ENCODE measurements around the gene SPATA6. TPM values are rescaled to one million over a fixed set of nuclear protein-coding genes. Genes with fewer than 3 reads are reported as not detected.

SPATA6 gene
- total RNA-seq, 2 donors from 2014 or later: 42.8 to 51.5 TPM

DNA sequence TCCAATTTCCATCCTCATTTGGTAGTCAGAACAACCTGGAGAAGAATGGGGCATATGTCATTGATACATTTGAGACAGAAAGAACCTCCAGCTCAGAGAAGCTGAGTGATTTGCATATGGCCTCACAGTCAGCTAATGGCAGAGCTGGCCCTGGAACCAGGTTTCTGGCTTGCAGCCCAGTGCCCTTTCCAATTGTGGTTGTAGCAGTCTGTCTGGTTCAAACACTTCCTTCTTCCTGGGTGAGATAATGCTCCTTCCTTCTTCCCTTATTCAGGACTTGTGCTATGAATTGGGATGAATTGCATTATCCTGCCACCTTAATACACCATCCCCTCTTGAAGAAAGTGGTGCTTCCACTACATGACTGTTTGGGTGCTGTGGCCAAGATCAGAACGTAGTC lies 225.3 kb downstream of the SPATA6 start:
- Mint-ChIP-seq H3K4me1 (peaks cover 28% of the 10 kb centered on the region), H3K9me3 (no peaks in the 10 kb centered on the region), H3K4me3 (no peak overlapping the region)

More for the DNA sequence above, 225.3 kb downstream of the SPATA6 start:
- DNase-seq: no peak
- 91 to 100% methylated on average over 1 of the region's 1 CpG for WGBS, 2 experiments (ENCODE audit: insufficient coverage in 1 of 2, insufficient read length in 1 of 2)
- Histone ChIP-seq H3K9ac (ENCODE audit: extremely low read depth, low read length, poor library complexity, severe bottlenecking) (no peak overlapping the region), H3K9me3 (ENCODE audit: control insufficient read depth, low read length) (no peaks in the 10 kb centered on the region), H3K4me1 (ENCODE audit: control insufficient read depth, insufficient read depth, low read length) (peaks cover 11% of the 10 kb centered on the region), H3K4me3 (ENCODE audit: low read length) (no peak overlapping the region), H3K36me3 (ENCODE audit: control insufficient read depth, insufficient read depth, low read length) (peaks cover 18% of the 10 kb centered on the region), H3K27me3 (ENCODE audit: control insufficient read depth, insufficient read depth, low read length, poor library complexity, severe bottlenecking) (no peaks in the 10 kb centered on the region), H3K27ac (ENCODE audit: low read depth, low read length) (no peak overlapping the region)
- no peaks in the 10 kb centered on the region for H3K27me3 Mint-ChIP-seq (ENCODE audit: insufficient read depth)
- H3K27ac Mint-ChIP-seq: no peak overlapping the region
- TF ChIP-seq, protein P1, sequence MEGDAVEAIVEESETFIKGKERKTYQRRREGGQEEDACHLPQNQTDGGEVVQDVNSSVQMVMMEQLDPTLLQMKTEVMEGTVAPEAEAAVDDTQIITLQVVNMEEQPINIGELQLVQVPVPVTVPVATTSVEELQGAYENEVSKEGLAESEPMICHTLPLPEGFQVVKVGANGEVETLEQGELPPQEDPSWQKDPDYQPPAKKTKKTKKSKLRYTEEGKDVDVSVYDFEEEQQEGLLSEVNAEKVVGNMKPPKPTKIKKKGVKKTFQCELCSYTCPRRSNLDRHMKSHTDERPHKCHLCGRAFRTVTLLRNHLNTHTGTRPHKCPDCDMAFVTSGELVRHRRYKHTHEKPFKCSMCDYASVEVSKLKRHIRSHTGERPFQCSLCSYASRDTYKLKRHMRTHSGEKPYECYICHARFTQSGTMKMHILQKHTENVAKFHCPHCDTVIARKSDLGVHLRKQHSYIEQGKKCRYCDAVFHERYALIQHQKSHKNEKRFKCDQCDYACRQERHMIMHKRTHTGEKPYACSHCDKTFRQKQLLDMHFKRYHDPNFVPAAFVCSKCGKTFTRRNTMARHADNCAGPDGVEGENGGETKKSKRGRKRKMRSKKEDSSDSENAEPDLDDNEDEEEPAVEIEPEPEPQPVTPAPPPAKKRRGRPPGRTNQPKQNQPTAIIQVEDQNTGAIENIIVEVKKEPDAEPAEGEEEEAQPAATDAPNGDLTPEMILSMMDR (conservative IDR thresholded peaks at IDR 0.05): no peak
- peaks cover 48% of the 10 kb centered on the region for H3K36me3 Mint-ChIP-seq (ENCODE audit: low read depth)

Other genes with a start within 250 kb of the SPATA6 start
- gene SLC5A9, start 249.5 kb downstream of the SPATA6 start, total RNA-seq: 100 to 1,000 TPM in 1 of 2 donors, 10 to 100 TPM in 1; 52.4 to 114 TPM

Measured in endodermal cell (in vitro differentiated cells).